ENCODE measurements around the gene VPS54. TPM values are rescaled to one million over a fixed set of nuclear protein-coding genes. Genes with fewer than 3 reads are reported as not detected.
"Not testable (repeated sequence)": the region's sequence is repeated elsewhere in the genome, so short reads cannot be mapped to it uniquely, and the experiment has no call there.

Gene VPS54
- total RNA-seq, 1 donor: 9.4 TPM

GRCh38 chr2:63942788-63943187 lies 76.4 kb downstream of the VPS54 start:
- no peak for DNase-seq (ENCODE audit: low read depth in 2 of 3, low spot score in 2 of 3)

DNA sequence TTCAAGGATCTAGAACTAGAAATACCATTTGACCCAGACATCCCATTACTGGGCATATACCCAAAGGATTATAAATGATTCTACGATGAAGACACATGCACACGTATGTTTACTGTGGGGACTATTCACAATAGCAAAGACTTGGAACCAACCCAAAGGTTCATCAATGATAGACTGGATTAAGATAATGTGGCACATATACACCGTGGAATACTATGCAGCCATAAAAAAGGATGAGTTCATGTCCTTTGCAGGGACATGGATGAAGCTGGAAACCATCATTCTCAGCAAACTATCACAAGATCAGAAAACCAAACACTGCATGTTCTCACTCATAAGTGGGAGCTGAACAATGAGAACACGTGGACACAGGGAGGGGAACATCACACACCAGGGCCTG lies 87.1 kb downstream of the VPS54 start:
- DNase-seq (ENCODE audit: low read depth in 2 of 3, low spot score in 2 of 3): not testable (repeated sequence)

DNA sequence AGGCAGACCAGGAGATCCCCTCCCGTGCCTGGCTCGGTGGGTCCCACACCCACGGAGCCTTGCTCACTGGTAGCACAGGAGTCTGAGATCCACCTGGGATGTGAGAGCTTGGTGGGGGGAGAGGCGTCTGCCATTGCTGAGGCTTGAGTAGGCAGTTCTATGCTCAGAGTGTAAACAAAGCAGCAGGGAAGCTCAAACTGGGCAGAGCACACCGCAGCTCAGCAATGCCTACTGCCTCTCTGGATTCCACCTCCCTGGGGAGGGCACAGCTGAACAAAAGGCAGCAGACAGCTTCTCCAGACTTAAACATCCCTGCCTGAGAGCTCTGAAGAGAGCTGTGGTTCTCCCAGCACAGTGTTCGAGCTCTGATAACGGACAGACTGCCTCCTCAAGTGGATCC lies 92.4 kb downstream of the VPS54 start:
- DNase-seq (ENCODE audit: low read depth in 2 of 3, low spot score in 2 of 3): no peak

DNA sequence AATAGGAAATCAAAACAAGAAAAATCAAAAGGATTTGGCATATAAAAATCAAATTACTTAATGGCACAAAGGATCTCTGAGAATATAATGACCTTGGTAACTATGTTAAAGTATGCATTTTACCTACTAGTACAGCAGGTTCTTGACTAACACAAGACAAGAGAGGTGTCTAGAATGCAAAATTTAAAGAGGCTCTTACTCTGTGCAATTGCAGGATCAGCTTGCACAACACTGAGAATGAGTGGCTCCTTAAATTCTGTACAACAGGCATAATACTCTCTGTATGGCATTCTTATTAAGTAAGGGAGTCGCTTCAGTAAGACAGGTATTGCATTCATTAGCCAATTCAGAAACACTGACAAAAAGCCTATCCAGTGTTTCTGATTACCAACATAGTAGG lies 104.9 kb downstream of the VPS54 start:
- DNase-seq (ENCODE audit: low read depth in 2 of 3, low spot score in 2 of 3): no peak

GRCh38 chr2:63903003-63903402 lies 116.2 kb downstream of the VPS54 start:
- peak in 1 of 3 donors; percentile 32 for DNase-seq (ENCODE audit: low read depth in 2 of 3, low spot score in 2 of 3)

DNA sequence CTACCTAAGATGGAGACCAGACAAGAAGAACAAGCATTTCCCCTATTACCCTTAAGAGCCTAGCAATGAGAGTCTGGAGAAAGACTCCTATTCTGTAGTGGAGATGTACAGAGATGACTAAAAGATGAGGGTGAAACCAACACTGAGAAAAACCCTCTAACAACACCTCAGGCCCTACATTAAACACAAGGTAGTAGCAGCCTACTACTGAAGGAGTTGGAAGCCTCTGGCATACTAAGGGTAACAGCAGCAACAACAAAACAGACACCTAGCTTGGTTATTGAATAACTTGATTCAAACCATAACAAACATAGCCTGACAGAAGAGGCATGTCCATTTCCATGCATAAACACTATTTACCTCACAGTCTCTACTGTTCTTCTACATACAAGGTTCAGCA lies 117.1 kb downstream of the VPS54 start:
- DNase-seq (ENCODE audit: low read depth in 2 of 3, low spot score in 2 of 3): no peak

DNA sequence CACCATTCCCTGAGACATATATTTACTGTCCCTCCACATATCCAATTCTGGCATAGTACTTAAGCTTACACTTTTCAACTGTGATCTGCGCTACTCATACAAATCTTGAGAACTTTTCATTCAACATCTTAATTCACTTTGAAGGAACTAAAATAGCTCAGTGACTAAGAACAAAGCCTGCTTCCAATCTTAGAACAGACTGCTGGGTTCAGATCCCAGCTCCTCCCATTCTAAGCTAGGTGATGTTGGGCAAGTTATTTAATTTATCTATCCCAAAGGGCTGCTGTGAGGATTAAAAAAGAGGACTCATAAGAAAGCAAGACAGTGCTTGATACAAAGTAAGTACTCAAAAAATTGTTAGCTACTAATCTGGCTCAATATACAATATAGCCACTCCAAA lies 119.6 kb downstream of the VPS54 start:
- no peak for DNase-seq (ENCODE audit: low read depth in 2 of 3, low spot score in 2 of 3)

DNA sequence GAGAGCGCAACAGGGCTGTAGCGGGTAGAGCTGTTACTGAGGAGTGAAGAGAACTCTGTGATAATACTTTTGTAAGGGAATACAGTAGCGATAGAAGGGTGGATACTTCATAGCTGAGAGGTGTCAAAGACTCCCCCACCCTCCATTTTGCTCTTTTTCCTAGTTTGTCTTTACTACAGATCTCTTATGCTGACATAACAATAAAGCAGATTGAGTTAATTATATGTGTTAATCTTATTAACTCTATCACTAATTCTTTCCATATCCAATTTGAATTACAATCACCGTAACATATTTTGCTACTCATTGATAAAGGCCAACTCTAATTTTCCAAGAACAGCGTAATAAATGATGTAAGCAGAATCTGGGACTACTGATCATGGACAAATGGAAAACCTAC lies 120.4 kb downstream of the VPS54 start:
- DNase-seq (ENCODE audit: low read depth in 2 of 3, low spot score in 2 of 3): no peak

GRCh38 chr2:63894167-63894566 lies 125.1 kb downstream of the VPS54 start:
- DNase-seq (ENCODE audit: low read depth in 2 of 3, low spot score in 2 of 3): no peak

DNA sequence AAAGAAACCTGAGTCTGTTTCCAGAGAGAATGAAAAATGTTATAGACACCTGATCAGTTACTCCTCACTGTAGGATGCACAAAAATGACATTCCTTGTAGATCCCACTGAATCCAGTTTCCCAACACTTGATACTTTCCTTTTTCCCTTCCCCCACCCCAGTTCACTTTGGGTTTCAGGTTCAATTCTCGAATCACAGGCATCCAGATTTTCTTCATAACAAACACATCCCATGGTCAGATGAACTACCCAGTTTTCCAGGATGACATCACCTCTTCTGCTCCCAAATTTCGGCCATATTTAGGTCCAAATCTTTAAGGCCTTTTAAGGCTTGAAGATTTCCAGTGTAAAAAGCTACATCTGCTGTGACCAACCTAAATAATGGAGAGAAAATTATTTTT lies 126.1 kb downstream of the VPS54 start:
- DNase-seq (ENCODE audit: low read depth in 2 of 3, low spot score in 2 of 3): no peak

GRCh38 chr2:63891488-63892030 lies 127.7 kb downstream of the VPS54 start:
- no peak for DNase-seq (ENCODE audit: low read depth in 2 of 3, low spot score in 2 of 3)

GRCh38 chr2:63890678-63891077 lies 128.6 kb downstream of the VPS54 start:
- no peak for DNase-seq (ENCODE audit: low read depth in 2 of 3, low spot score in 2 of 3)

- peak; percentile 13 to 73 (median 46) for DNase-seq (ENCODE audit: low read depth in 2 of 3, low spot score in 2 of 3)
Measured at GRCh38 chr2:63888490-63889402, 130.5 kb downstream of the VPS54 start.

GRCh38 chr2:63888053-63888452 lies 131.2 kb downstream of the VPS54 start:
- no peak for DNase-seq (ENCODE audit: low read depth in 2 of 3, low spot score in 2 of 3)

GRCh38 chr2:63886445-63886844 lies 132.8 kb downstream of the VPS54 start:
- no peak for DNase-seq (ENCODE audit: low read depth in 2 of 3, low spot score in 2 of 3)

- no peak for DNase-seq (ENCODE audit: low read depth in 2 of 3, low spot score in 2 of 3)
Measured at GRCh38 chr2:63882395-63883105, 136.7 kb downstream of the VPS54 start.

DNA sequence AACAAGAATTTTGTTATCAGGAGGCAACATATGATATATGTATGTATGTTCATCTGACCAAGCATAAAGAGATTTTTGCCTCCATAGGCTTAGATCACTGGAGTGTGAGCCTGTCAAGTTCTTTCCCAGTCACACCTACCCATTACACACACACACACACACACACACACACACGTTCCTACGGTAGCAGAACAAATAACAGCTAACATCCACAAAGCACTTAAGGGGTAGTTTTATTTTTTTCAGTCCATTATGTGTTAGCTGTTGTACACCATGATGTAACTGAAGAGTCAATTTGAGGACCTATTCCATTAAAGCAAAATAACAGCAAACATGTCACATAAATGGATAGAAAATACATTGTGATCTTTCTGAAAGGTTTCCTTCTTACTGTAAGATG lies 138.0 kb downstream of the VPS54 start:
- DNase-seq (ENCODE audit: low read depth in 2 of 3, low spot score in 2 of 3): peak in 2 of 3 donors; percentile 8 to 14

DNA sequence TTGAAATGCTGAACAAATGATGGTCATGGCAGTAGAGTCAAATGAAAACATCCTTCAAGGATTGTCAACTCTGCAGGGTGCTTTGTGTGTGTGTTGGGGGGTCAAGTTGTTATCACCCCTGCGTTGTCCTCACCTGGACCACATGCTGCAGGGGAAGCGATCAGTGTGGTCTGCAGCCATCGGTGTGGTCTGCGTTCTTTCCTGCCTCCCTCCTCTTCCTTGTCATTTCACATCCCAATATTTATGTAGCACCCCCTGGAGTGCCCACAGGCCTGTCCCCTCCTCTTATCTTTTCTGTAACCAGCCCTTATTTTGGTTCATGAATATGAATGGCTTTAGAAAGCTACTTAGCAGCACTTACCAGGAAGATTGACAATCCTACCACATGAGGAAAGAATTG lies 138.6 kb downstream of the VPS54 start:
- DNase-seq (ENCODE audit: low read depth in 2 of 3, low spot score in 2 of 3): no peak

- no peak for DNase-seq (ENCODE audit: low read depth in 2 of 3, low spot score in 2 of 3)
Measured at GRCh38 chr2:63879876-63880433, 139.3 kb downstream of the VPS54 start.

DNA sequence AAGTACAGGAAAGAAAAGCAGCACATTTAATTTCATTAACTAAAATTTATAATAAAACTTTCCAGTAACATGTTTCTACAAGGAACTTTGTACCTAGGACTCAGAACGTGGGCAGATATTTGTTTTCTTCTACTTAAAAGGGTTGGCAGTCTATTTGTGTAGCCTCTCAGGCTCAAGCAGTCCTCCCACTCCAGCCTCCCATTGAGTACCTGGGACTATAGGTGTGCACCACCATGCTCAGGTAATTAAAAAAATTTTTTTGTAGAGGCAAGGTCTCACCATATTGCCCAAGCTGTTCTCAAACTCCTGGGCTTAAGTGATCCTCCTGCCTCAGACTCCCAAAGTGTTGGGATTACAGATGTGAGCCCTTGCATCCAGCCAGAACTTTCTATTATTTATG lies 140.7 kb downstream of the VPS54 start:
- DNase-seq (ENCODE audit: low read depth in 2 of 3, low spot score in 2 of 3): no peak

DNA sequence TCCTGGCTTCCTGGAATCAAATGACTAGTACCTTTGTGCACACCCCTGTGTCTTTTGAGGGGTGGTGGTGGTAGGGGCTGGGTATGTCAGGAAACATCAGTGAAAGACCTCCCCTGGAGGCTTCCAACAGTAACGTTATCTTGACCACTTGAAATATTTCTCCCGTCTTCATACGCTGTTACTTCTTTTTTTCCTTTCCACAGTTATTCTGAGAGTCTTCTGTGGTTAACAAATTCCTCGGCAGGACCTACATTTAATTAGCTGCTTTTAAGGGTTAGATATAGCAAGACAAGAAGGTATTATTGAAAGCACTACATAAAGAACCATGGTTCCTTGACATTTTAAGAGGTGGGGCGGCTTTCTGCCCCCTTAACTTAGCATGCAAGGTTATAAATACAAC lies 142.9 kb downstream of the VPS54 start:
- DNase-seq (ENCODE audit: low read depth in 2 of 3, low spot score in 2 of 3): no peak
